Lower leg skin (tissue), 3 donors: ENCODE data around the gene ATP7B.

ENCODE experiments used
- POLR2A ChIP-seq, 2 donors: fragments of 450-650 bp; IDR thresholded peaks; one replicate each; pipeline ENCODE4 v1.6.1; 2016 to 2017; ENCODE audit warnings: antibody characterized with exemption in 2 of 2, mild to moderate bottlenecking in 1 of 2, moderate library complexity in 1 of 2
- TF ChIP-seq, protein P1 (sequence below), 3 donors: fragments of 450-650 bp; IDR thresholded peaks; one replicate each; pipeline ENCODE4 v1.5.1; 2016; ENCODE audit warnings: antibody characterized with exemption in 3 of 3, mild to moderate bottlenecking in 3 of 3, moderate library complexity in 2 of 3

DNA sequence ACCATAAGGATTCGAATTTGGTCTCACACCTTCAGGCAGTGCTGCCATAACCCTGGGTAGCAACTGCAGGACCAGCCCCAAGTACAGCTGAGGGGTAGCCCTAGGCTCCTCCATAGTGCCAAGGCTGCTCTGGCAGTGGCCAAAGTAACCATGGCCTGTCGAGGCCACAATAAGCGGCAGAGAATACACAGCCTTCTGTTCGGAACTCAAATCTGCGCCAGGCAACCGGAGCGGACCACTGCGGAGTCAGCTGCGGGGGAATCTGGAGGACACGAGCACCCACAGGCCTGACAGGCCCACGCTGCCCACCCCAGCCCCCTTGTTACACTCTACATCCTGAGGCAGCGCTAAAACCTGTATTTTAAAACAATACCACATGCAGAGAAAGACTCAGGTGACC lies 100.7 kb downstream of the ATP7B start:
- TF ChIP-seq, protein P1, sequence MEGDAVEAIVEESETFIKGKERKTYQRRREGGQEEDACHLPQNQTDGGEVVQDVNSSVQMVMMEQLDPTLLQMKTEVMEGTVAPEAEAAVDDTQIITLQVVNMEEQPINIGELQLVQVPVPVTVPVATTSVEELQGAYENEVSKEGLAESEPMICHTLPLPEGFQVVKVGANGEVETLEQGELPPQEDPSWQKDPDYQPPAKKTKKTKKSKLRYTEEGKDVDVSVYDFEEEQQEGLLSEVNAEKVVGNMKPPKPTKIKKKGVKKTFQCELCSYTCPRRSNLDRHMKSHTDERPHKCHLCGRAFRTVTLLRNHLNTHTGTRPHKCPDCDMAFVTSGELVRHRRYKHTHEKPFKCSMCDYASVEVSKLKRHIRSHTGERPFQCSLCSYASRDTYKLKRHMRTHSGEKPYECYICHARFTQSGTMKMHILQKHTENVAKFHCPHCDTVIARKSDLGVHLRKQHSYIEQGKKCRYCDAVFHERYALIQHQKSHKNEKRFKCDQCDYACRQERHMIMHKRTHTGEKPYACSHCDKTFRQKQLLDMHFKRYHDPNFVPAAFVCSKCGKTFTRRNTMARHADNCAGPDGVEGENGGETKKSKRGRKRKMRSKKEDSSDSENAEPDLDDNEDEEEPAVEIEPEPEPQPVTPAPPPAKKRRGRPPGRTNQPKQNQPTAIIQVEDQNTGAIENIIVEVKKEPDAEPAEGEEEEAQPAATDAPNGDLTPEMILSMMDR (IDR thresholded peaks at IDR 0.05), result no peak
- TF ChIP-seq POLR2A (IDR thresholded peaks at IDR 0.05), result no peak
